ENCODE results near the gene PRKCA.

GRCh38 chr17:66726371-66726770, 424.0 kb downstream of the PRKCA start:
- TF ChIP-seq, protein P1, sequence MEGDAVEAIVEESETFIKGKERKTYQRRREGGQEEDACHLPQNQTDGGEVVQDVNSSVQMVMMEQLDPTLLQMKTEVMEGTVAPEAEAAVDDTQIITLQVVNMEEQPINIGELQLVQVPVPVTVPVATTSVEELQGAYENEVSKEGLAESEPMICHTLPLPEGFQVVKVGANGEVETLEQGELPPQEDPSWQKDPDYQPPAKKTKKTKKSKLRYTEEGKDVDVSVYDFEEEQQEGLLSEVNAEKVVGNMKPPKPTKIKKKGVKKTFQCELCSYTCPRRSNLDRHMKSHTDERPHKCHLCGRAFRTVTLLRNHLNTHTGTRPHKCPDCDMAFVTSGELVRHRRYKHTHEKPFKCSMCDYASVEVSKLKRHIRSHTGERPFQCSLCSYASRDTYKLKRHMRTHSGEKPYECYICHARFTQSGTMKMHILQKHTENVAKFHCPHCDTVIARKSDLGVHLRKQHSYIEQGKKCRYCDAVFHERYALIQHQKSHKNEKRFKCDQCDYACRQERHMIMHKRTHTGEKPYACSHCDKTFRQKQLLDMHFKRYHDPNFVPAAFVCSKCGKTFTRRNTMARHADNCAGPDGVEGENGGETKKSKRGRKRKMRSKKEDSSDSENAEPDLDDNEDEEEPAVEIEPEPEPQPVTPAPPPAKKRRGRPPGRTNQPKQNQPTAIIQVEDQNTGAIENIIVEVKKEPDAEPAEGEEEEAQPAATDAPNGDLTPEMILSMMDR (conservative IDR thresholded peaks at IDR 0.05; ENCODE audit: low read length) = no peak
- no peak for TF ChIP-seq EZH2phosphoT487 (IDR thresholded peaks at IDR 0.05; ENCODE audit: borderline replicate concordance)
